ENCODE results near the gene DNAJB8. TPM values are rescaled to one million over a fixed set of nuclear protein-coding genes. Genes with fewer than 3 reads are reported as not detected.

Gene DNAJB8
- total RNA-seq, 1 donor = not detected

- DNase-seq (ENCODE audit: insufficient read length, low spot score, missing footprints) = no peak
- no peak for TF ChIP-seq CTCF (IDR thresholded peaks at IDR 0.05; ENCODE audit: extremely low read depth, low read depth, low read length)
- no peak overlapping the region for H3K4me2 ChIP-seq (ENCODE audit: insufficient read depth, low read length)
Measured at GRCh38 chr3:128422762-128423524, 43.7 kb downstream of the DNAJB8 start.

GRCh38 chr3:128421966-128422365 lies 44.7 kb downstream of the DNAJB8 start:
- Histone ChIP-seq H3K4me2 (ENCODE audit: insufficient read depth, low read length) (no peak overlapping the region), H4K20me1 (ENCODE audit: insufficient read depth, low read length) (no peaks in the 10 kb centered on the region), H3K79me2 (ENCODE audit: insufficient read depth, low read length) (no peaks in the 10 kb centered on the region), H3K4me1 (ENCODE audit: insufficient read depth, low read length) (no peaks in the 10 kb centered on the region), H3K36me3 (ENCODE audit: insufficient read depth, low read length) (no peaks in the 10 kb centered on the region), H3K27me3 (ENCODE audit: insufficient read depth, low read length) (no peaks in the 10 kb centered on the region), H3K27ac (ENCODE audit: low read depth, low read length) (no peak overlapping the region), H2AFZ (ENCODE audit: low read length) (no peak overlapping the region), H3K4me3 (ENCODE audit: insufficient read depth, low read length) (no peak overlapping the region), H3K9me3 (ENCODE audit: low read depth, low read length) (no peaks in the 10 kb centered on the region)
- no peak for DNase-seq (ENCODE audit: insufficient read length, low spot score, missing footprints)
- no peak for TF ChIP-seq CTCF (IDR thresholded peaks at IDR 0.05; ENCODE audit: extremely low read depth, low read depth, low read length)

More at GRCh38 chr3:128422762-128423524, 43.7 kb downstream of the DNAJB8 start:
- no peaks in the 10 kb centered on the region for H4K20me1 ChIP-seq (ENCODE audit: insufficient read depth, low read length)
- no peaks in the 10 kb centered on the region for H3K4me1 ChIP-seq (ENCODE audit: insufficient read depth, low read length)
- no peak overlapping the region for H2AFZ ChIP-seq (ENCODE audit: low read length)
- no peaks in the 10 kb centered on the region for H3K79me2 ChIP-seq (ENCODE audit: insufficient read depth, low read length)
- H3K36me3 ChIP-seq (ENCODE audit: insufficient read depth, low read length) = no peaks in the 10 kb centered on the region
- H3K27ac ChIP-seq (ENCODE audit: low read depth, low read length) = no peak overlapping the region
- H3K4me3 ChIP-seq (ENCODE audit: insufficient read depth, low read length) = no peak overlapping the region
- H3K27me3 ChIP-seq (ENCODE audit: insufficient read depth, low read length) = no peaks in the 10 kb centered on the region
- H3K9me3 ChIP-seq (ENCODE audit: low read depth, low read length) = no peaks in the 10 kb centered on the region

- no peak overlapping the region for H2AFZ ChIP-seq (ENCODE audit: low read length)
- H3K27me3 ChIP-seq (ENCODE audit: insufficient read depth, low read length) = no peaks in the 10 kb centered on the region
- H3K79me2 ChIP-seq (ENCODE audit: insufficient read depth, low read length) = no peaks in the 10 kb centered on the region
- H3K4me2 ChIP-seq (ENCODE audit: insufficient read depth, low read length) = no peak overlapping the region
- H3K4me1 ChIP-seq (ENCODE audit: insufficient read depth, low read length) = no peaks in the 10 kb centered on the region
- no peaks in the 10 kb centered on the region for H3K9me3 ChIP-seq (ENCODE audit: low read depth, low read length)
- H3K36me3 ChIP-seq (ENCODE audit: insufficient read depth, low read length) = no peaks in the 10 kb centered on the region
- H4K20me1 ChIP-seq (ENCODE audit: insufficient read depth, low read length) = no peaks in the 10 kb centered on the region
- no peak for TF ChIP-seq CTCF (IDR thresholded peaks at IDR 0.05; ENCODE audit: extremely low read depth, low read depth, low read length)
- H3K4me3 ChIP-seq (ENCODE audit: insufficient read depth, low read length) = no peak overlapping the region
- no peak overlapping the region for H3K27ac ChIP-seq (ENCODE audit: low read depth, low read length)
- DNase-seq (ENCODE audit: insufficient read length, low spot score, missing footprints) = no peak
Measured at GRCh38 chr3:128421439-128421836, 45.3 kb downstream of the DNAJB8 start.

- H3K79me2 ChIP-seq (ENCODE audit: insufficient read depth, low read length) = no peaks in the 10 kb centered on the region
- TF ChIP-seq CTCF (IDR thresholded peaks at IDR 0.05; ENCODE audit: extremely low read depth, low read depth, low read length) = no peak
- no peaks in the 10 kb centered on the region for H3K4me1 ChIP-seq (ENCODE audit: insufficient read depth, low read length)
- no peaks in the 10 kb centered on the region for H4K20me1 ChIP-seq (ENCODE audit: insufficient read depth, low read length)
- no peak overlapping the region for H2AFZ ChIP-seq (ENCODE audit: low read length)
- no peaks in the 10 kb centered on the region for H3K36me3 ChIP-seq (ENCODE audit: insufficient read depth, low read length)
- H3K27ac ChIP-seq (ENCODE audit: low read depth, low read length) = no peak overlapping the region
- no peak overlapping the region for H3K4me3 ChIP-seq (ENCODE audit: insufficient read depth, low read length)
- no peaks in the 10 kb centered on the region for H3K27me3 ChIP-seq (ENCODE audit: insufficient read depth, low read length)
- no peak for DNase-seq (ENCODE audit: insufficient read length, low spot score, missing footprints)
- no peak overlapping the region for H3K4me2 ChIP-seq (ENCODE audit: insufficient read depth, low read length)
- H3K9me3 ChIP-seq (ENCODE audit: low read depth, low read length) = no peaks in the 10 kb centered on the region
Measured at GRCh38 chr3:128420720-128421438, 45.8 kb downstream of the DNAJB8 start.
